HEK293 (cell line): ENCODE measurements around the gene RNPS1.

Experiments
- EGR2 ChIP-seq: fragments of 450-650 bp; formaldehyde crosslinking; IDR thresholded peaks from 2 replicates; pipeline ENCODE4 v1.5.1; 2016; ENCODE audit warnings: low read depth, missing biosample characterization, missing genetic modification characterization
- GLI4 ChIP-seq: fragments of 450-650 bp; formaldehyde crosslinking; IDR thresholded peaks from 2 replicates; pipeline ENCODE4 v1.5.1; 2016; ENCODE audit warnings: missing biosample characterization, missing genetic modification characterization
- IKZF3 ChIP-seq: fragments of 450-650 bp; IDR thresholded peaks from 2 replicates; pipeline ENCODE4 v1.5.0; 2018; ENCODE audit warnings: missing biosample characterization, mild to moderate bottlenecking, missing genetic modification characterization, moderate library complexity
- KLF7 ChIP-seq: fragments of 450-650 bp; formaldehyde crosslinking; IDR thresholded peaks from 2 replicates; pipeline ENCODE4 v1.5.1; 2016; ENCODE audit warnings: missing biosample characterization, missing genetic modification characterization, borderline replicate concordance
- ZBTB11 ChIP-seq: fragments of 450-650 bp; formaldehyde crosslinking; conservative IDR thresholded peaks from 2 replicates; pipeline ENCODE4 v1.5.1; 2016; ENCODE audit warnings: low read depth, missing biosample characterization, missing genetic modification characterization
- ZEB2 ChIP-seq: fragments of 450-650 bp; formaldehyde crosslinking; IDR thresholded peaks from 2 replicates; pipeline ENCODE4 v1.5.1; 2016; ENCODE audit warnings: missing biosample characterization, missing genetic modification characterization
- ZFHX2 ChIP-seq: fragments of 450-650 bp; formaldehyde crosslinking; conservative IDR thresholded peaks from 2 replicates; pipeline ENCODE4 v1.5.1; 2016; ENCODE audit warnings: missing biosample characterization, missing genetic modification characterization
- ZFP3 ChIP-seq: fragments of 450-650 bp; formaldehyde crosslinking; IDR thresholded peaks from 2 replicates; pipeline ENCODE4 v1.5.1; 2016; ENCODE audit warnings: low read depth, missing biosample characterization, missing genetic modification characterization
- ZNF112 ChIP-seq: fragments of 450-650 bp; formaldehyde crosslinking; IDR thresholded peaks from 2 replicates; pipeline ENCODE4 v1.5.0; 2017; ENCODE audit warnings: missing biosample characterization, missing genetic modification characterization
- ZNF138 ChIP-seq: fragments of 450-650 bp; formaldehyde crosslinking; IDR thresholded peaks from 2 replicates; pipeline ENCODE4 v1.5.1; 2016; ENCODE audit warnings: missing biosample characterization, missing genetic modification characterization, borderline replicate concordance
- ZNF202 ChIP-seq: fragments of 450-650 bp; formaldehyde crosslinking; IDR thresholded peaks from 2 replicates; pipeline ENCODE4 v1.5.1; 2016; ENCODE audit warnings: missing biosample characterization, missing genetic modification characterization, borderline replicate concordance
- ZNF24 ChIP-seq: fragments of 450-650 bp; formaldehyde crosslinking; IDR thresholded peaks from 2 replicates; pipeline ENCODE4 v1.5.1; 2016; ENCODE audit warnings: missing biosample characterization, missing genetic modification characterization
- ZNF26 ChIP-seq: fragments of 450-650 bp; formaldehyde crosslinking; IDR thresholded peaks from 2 replicates; pipeline ENCODE4 v1.5.1; 2016; ENCODE audit warnings: missing biosample characterization, missing genetic modification characterization
- ZNF335 ChIP-seq: fragments of 450-650 bp; formaldehyde crosslinking; conservative IDR thresholded peaks from 2 replicates; pipeline ENCODE4 v1.5.1; 2016; ENCODE audit warnings: missing biosample characterization, missing genetic modification characterization
- ZNF610 ChIP-seq: fragments of 450-650 bp; formaldehyde crosslinking; IDR thresholded peaks from 2 replicates; pipeline ENCODE4 v1.5.1; 2016; ENCODE audit warnings: missing biosample characterization, missing genetic modification characterization, borderline replicate concordance
- ZNF837 ChIP-seq: fragments of 450-650 bp; formaldehyde crosslinking; IDR thresholded peaks from 2 replicates; pipeline ENCODE4 v1.5.1; 2016; ENCODE audit warnings: missing biosample characterization, missing genetic modification characterization
- ZSCAN30 ChIP-seq: fragments of 450-650 bp; IDR thresholded peaks from 2 replicates; pipeline ENCODE4 v1.5.1; 2018; ENCODE audit warnings: missing biosample characterization, mild to moderate bottlenecking, missing genetic modification characterization, moderate library complexity
- TF ChIP-seq, protein P1 (sequence below): fragments of 450-650 bp; formaldehyde crosslinking; IDR thresholded peaks from 2 replicates; pipeline ENCODE4 v1.5.0; 2017; ENCODE audit warnings: missing biosample characterization, missing genetic modification characterization, borderline replicate concordance
- TF ChIP-seq, protein P2 (sequence below): fragments of 450-650 bp; formaldehyde crosslinking; IDR thresholded peaks from 2 replicates; pipeline ENCODE4 v1.5.1; 2016; ENCODE audit warnings: missing biosample characterization, missing genetic modification characterization
- TF ChIP-seq, protein P3 (sequence below): fragments of 450-650 bp; formaldehyde crosslinking; IDR thresholded peaks from 2 replicates; pipeline ENCODE4 v1.5.1; 2016; ENCODE audit warnings: missing biosample characterization, missing genetic modification characterization
- TF ChIP-seq, protein P4 (sequence below): fragments of 450-650 bp; IDR thresholded peaks from 2 replicates; pipeline ENCODE4 v1.5.1; 2018; ENCODE audit warnings: missing biosample characterization, mild to moderate bottlenecking, missing genetic modification characterization

RNPS1 gene

DNA sequence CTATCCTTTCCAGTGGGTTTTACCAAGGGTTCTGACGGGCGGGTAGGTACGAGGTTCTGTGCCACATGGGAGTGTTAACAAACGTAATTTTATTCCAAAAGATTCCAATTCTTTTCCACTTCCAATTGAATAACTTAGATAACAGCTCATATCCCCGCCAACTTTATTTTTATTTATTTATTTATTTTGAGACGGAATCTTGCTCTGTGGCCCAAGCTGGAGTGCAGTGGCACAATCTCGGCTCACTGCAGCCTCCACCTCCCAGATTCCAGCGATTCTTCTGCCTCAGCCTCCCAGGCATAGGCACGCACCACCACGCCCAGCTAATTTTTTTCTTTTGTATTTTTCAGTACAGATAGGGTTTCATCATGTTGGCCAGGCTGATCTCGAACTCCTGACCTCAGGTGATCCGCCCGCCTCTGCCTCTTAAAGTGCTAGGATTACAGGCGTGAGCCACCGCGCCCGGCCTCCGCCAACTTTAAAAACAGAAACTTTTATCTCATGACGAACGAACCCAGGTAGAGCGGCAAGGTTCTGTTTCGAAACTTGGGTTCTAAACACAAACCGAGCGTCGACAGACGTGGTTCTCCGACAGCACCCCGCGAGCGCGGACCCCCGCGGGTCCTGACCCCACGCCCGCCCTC is 17.2 kb downstream of the RNPS1 start (continued):
- TF ChIP-seq, protein P1, sequence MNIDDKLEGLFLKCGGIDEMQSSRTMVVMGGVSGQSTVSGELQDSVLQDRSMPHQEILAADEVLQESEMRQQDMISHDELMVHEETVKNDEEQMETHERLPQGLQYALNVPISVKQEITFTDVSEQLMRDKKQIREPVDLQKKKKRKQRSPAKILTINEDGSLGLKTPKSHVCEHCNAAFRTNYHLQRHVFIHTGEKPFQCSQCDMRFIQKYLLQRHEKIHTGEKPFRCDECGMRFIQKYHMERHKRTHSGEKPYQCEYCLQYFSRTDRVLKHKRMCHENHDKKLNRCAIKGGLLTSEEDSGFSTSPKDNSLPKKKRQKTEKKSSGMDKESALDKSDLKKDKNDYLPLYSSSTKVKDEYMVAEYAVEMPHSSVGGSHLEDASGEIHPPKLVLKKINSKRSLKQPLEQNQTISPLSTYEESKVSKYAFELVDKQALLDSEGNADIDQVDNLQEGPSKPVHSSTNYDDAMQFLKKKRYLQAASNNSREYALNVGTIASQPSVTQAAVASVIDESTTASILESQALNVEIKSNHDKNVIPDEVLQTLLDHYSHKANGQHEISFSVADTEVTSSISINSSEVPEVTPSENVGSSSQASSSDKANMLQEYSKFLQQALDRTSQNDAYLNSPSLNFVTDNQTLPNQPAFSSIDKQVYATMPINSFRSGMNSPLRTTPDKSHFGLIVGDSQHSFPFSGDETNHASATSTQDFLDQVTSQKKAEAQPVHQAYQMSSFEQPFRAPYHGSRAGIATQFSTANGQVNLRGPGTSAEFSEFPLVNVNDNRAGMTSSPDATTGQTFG, result no peak
- TF ChIP-seq ZNF610 (tag by site-specific recombination), result no peak
- peak; percentile 76; the same call in 1 of the 2 replicates for TF ChIP-seq KLF7 (tag by site-specific recombination)
- TF ChIP-seq ZBTB11 (tag by site-specific recombination), result no peak
- peak; percentile 64 for TF ChIP-seq EGR2
- TF ChIP-seq, protein P2, sequence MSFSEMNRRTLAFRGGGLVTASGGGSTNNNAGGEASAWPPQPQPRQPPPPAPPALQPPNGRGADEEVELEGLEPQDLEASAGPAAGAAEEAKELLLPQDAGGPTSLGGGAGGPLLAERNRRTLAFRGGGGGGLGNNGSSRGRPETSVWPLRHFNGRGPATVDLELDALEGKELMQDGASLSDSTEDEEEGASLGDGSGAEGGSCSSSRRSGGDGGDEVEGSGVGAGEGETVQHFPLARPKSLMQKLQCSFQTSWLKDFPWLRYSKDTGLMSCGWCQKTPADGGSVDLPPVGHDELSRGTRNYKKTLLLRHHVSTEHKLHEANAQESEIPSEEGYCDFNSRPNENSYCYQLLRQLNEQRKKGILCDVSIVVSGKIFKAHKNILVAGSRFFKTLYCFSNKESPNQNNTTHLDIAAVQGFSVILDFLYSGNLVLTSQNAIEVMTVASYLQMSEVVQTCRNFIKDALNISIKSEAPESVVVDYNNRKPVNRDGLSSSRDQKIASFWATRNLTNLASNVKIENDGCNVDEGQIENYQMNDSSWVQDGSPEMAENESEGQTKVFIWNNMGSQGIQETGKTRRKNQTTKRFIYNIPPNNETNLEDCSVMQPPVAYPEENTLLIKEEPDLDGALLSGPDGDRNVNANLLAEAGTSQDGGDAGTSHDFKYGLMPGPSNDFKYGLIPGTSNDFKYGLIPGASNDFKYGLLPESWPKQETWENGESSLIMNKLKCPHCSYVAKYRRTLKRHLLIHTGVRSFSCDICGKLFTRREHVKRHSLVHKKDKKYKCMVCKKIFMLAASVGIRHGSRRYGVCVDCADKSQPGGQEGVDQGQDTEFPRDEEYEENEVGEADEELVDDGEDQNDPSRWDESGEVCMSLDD (tag by site-specific recombination), result peak; percentile 22; the same call in 1 of the 2 replicates
- TF ChIP-seq ZNF837, result no peak
- no peak for TF ChIP-seq ZFP3
- no peak for TF ChIP-seq ZNF24 (tag by site-specific recombination)
- TF ChIP-seq ZFHX2, result peak; percentile 72
- TF ChIP-seq ZEB2 (tag by site-specific recombination), result no peak; the same call in 1 of the 2 replicates
- no peak for TF ChIP-seq ZNF26 (tag by site-specific recombination)
- no peak for TF ChIP-seq IKZF3 (tag by site-specific recombination)
- TF ChIP-seq, protein P3, sequence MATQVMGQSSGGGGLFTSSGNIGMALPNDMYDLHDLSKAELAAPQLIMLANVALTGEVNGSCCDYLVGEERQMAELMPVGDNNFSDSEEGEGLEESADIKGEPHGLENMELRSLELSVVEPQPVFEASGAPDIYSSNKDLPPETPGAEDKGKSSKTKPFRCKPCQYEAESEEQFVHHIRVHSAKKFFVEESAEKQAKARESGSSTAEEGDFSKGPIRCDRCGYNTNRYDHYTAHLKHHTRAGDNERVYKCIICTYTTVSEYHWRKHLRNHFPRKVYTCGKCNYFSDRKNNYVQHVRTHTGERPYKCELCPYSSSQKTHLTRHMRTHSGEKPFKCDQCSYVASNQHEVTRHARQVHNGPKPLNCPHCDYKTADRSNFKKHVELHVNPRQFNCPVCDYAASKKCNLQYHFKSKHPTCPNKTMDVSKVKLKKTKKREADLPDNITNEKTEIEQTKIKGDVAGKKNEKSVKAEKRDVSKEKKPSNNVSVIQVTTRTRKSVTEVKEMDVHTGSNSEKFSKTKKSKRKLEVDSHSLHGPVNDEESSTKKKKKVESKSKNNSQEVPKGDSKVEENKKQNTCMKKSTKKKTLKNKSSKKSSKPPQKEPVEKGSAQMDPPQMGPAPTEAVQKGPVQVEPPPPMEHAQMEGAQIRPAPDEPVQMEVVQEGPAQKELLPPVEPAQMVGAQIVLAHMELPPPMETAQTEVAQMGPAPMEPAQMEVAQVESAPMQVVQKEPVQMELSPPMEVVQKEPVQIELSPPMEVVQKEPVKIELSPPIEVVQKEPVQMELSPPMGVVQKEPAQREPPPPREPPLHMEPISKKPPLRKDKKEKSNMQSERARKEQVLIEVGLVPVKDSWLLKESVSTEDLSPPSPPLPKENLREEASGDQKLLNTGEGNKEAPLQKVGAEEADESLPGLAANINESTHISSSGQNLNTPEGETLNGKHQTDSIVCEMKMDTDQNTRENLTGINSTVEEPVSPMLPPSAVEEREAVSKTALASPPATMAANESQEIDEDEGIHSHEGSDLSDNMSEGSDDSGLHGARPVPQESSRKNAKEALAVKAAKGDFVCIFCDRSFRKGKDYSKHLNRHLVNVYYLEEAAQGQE, result no peak
- TF ChIP-seq ZSCAN30 (tag by site-specific recombination), result no peak
- TF ChIP-seq GLI4 (tag by site-specific recombination), result no peak
- TF ChIP-seq ZNF335 (tag by site-specific recombination), result no peak; the same call in 1 of the 2 replicates
- no peak for TF ChIP-seq ZNF138 (tag by site-specific recombination)
- no peak for TF ChIP-seq ZNF112 (tag by site-specific recombination)
- TF ChIP-seq ZNF202 (tag by site-specific recombination), result no peak
- TF ChIP-seq, protein P4, sequence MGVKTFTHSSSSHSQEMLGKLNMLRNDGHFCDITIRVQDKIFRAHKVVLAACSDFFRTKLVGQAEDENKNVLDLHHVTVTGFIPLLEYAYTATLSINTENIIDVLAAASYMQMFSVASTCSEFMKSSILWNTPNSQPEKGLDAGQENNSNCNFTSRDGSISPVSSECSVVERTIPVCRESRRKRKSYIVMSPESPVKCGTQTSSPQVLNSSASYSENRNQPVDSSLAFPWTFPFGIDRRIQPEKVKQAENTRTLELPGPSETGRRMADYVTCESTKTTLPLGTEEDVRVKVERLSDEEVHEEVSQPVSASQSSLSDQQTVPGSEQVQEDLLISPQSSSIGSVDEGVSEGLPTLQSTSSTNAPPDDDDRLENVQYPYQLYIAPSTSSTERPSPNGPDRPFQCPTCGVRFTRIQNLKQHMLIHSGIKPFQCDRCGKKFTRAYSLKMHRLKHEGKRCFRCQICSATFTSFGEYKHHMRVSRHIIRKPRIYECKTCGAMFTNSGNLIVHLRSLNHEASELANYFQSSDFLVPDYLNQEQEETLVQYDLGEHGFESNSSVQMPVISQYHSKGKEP, result no peak
